Neuronal stem cell (in vitro differentiated cells): ENCODE data around the gene FAM241B.

Experiments used
- DNase-seq: peaks from one replicate; pipeline ENCODE4 v3.0.0-alpha.2; 2013; ENCODE audit warnings: low spot score
- H2AFZ ChIP-seq: one replicate; pipeline ENCODE4 v1.6.1; 2013; ENCODE audit warnings: mild to moderate bottlenecking, low read length, inconsistent platforms
- H2AK5ac ChIP-seq: 2 replicates; pipeline ENCODE4 v1.6.1; 2013; ENCODE audit warnings: low read depth, mild to moderate bottlenecking, inconsistent platforms, low read length, moderate library complexity, mixed read lengths
- H2BK120ac ChIP-seq: 2 replicates; pipeline ENCODE4 v1.6.1; 2013; ENCODE audit warnings: low read depth, mild to moderate bottlenecking, inconsistent platforms, low read length, moderate library complexity, mixed read lengths
- H2BK12ac ChIP-seq: one replicate; pipeline ENCODE4 v1.6.1; 2013; ENCODE audit warnings: low read length, inconsistent platforms
- H2BK15ac ChIP-seq: 2 replicates; pipeline ENCODE4 v1.6.1; 2013; ENCODE audit warnings: mild to moderate bottlenecking, low read length, inconsistent platforms, mixed read lengths
- H2BK5ac ChIP-seq: one replicate; pipeline ENCODE4 v1.6.1; 2013; ENCODE audit warnings: inconsistent platforms, mild to moderate bottlenecking, low read length, moderate library complexity
- H3K14ac ChIP-seq: one replicate; pipeline ENCODE4 v1.6.1; 2013; ENCODE audit warnings: low read length, inconsistent platforms
- H3K18ac ChIP-seq: 2 replicates; pipeline ENCODE4 v1.6.1; 2013; ENCODE audit warnings: low read length, inconsistent platforms
- H3K23ac ChIP-seq: 2 replicates; pipeline ENCODE4 v1.6.1; 2013; ENCODE audit warnings: low read depth, mild to moderate bottlenecking, mixed read lengths, low read length, inconsistent platforms; ENCODE audit not compliant: poor library complexity
- H3K27ac ChIP-seq: replicated peaks from 3 replicates; pipeline ENCODE4 v1.5.1; 2013; ENCODE audit warnings: low read length, inconsistent platforms
- H3K27me3 ChIP-seq, 3 experiments: 2 replicates each; pipeline ENCODE4 v1.6.1; 2013; ENCODE audit warnings: low read length in 3 of 3, mild to moderate bottlenecking in 2 of 3, inconsistent platforms in 1 of 3, low read depth in 1 of 3, mixed read lengths in 1 of 3, moderate library complexity in 1 of 3; ENCODE audit not compliant: control insufficient read depth in 3 of 3, insufficient read depth in 3 of 3
- H3K36me3 ChIP-seq, 2 donors: replicated peaks in 1 of 2; 2 replicates each; pipeline ENCODE4 v1.6.1; 2013; ENCODE audit warnings: low read length in 2 of 2; ENCODE audit not compliant: control insufficient read depth in 2 of 2, insufficient read depth in 2 of 2
- H3K4ac ChIP-seq: 2 replicates; pipeline ENCODE4 v1.6.1; 2013; ENCODE audit warnings: inconsistent platforms, mild to moderate bottlenecking, low read length, moderate library complexity
- H3K4me1 ChIP-seq, 2 donors: 1 replicate in 1 of 2; 2 replicates in 1 of 2; pipeline ENCODE4 v1.6.1; 2013; ENCODE audit warnings: low read length in 2 of 2, low read depth in 1 of 2; ENCODE audit not compliant: control insufficient read depth in 2 of 2, insufficient read depth in 1 of 2
- H3K4me2 ChIP-seq: one replicate; pipeline ENCODE4 v1.6.1; 2013; ENCODE audit warnings: mild to moderate bottlenecking, low read length, inconsistent platforms; ENCODE audit not compliant: insufficient read depth, poor library complexity, severe bottlenecking
- H3K4me3 ChIP-seq, 2 donors: 2 replicates each; pipeline ENCODE4 v1.5.1; 2013; ENCODE audit warnings: low read length in 2 of 2, mild to moderate bottlenecking in 2 of 2, inconsistent platforms in 1 of 2, moderate library complexity in 1 of 2
- H3K79me1 ChIP-seq: one replicate; pipeline ENCODE4 v1.6.1; 2013; ENCODE audit warnings: low read depth, mild to moderate bottlenecking, inconsistent platforms, low read length, moderate library complexity
- H3K9ac ChIP-seq: one replicate; pipeline ENCODE4 v1.6.1; 2013; ENCODE audit warnings: mild to moderate bottlenecking, low read depth, low read length, inconsistent platforms; ENCODE audit not compliant: poor library complexity
- H3K9me3 ChIP-seq, 2 donors: replicated peaks in 1 of 2; 2 replicates each; pipeline versions ENCODE3 to v1.6.1; 2013; ENCODE audit warnings: low read length in 2 of 2, mild to moderate bottlenecking in 2 of 2, inconsistent platforms in 1 of 2, low read depth in 1 of 2, mixed read lengths in 1 of 2, moderate library complexity in 1 of 2; ENCODE audit not compliant: control insufficient read depth in 2 of 2, insufficient read depth in 1 of 2
- H4K8ac ChIP-seq: one replicate; pipeline ENCODE4 v1.6.1; 2013; ENCODE audit warnings: low read depth, mild to moderate bottlenecking, inconsistent platforms, low read length, moderate library complexity
- H4K91ac ChIP-seq: one replicate; pipeline ENCODE4 v1.6.1; 2013; ENCODE audit warnings: low read length, low read depth, mild to moderate bottlenecking, inconsistent platforms; ENCODE audit not compliant: poor library complexity
- WGBS, 2 donors: extraction: QIAGEN DNeasy Blood & Tissue Kit; methylation state at CpG; one replicate each; pipeline ENCODE4 v1.1.7; 2013; ENCODE audit warnings: missing lambda C conversion rate in 2 of 2, mixed read lengths in 1 of 2; ENCODE audit not compliant: insufficient read length in 2 of 2, insufficient replicate concordance in 1 of 2; ENCODE audit errors: extremely low coverage in 2 of 2; 5-methylcytosine and 5-hydroxymethylcytosine counted together

The FAM241B gene

DNA sequence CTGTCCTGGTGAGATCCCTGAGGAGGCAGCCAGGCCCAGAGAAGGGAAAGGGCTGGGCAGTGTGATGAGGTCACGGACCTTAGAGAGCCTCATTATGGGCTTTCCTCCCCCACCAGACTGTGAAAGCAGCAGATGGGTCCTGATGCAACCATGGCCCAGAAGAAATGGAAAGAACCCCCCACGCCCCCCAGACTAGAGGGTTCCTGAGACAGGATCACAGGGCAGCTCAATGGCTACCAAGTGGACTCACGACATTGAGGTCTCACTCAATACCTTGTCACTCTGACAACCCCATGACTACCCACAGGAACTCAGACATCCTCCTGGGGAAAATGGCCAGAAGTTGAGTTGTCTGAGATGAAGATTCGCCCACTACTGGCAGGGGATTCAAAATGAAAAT, 36.7 kb downstream of the FAM241B start:
- no CpG with 5 or more reads among the region's 4 CpGs for WGBS, 2 donors
- no peak overlapping the region for H4K8ac ChIP-seq
- H3K4me2 ChIP-seq: no peak overlapping the region
- H3K18ac ChIP-seq: peak overlapping the region; percentile 29
- no peak overlapping the region for H2AFZ ChIP-seq
- no peak overlapping the region for H2BK12ac ChIP-seq
- no peak overlapping the region for H4K91ac ChIP-seq
- H3K4me1 ChIP-seq: peaks cover 0 to 7% of the 10 kb centered on the region in 2 donors
- no peak overlapping the region for H3K4me3 ChIP-seq
- peak overlapping the region; percentile 38 for H2AK5ac ChIP-seq
- no peak overlapping the region for H2BK5ac ChIP-seq
- no peak overlapping the region for H3K23ac ChIP-seq
- no peak overlapping the region for H3K14ac ChIP-seq
- H3K4ac ChIP-seq: no peak overlapping the region
- no peaks in the 10 kb centered on the region for H3K36me3 ChIP-seq
- H2BK15ac ChIP-seq: no peak overlapping the region
- H3K9ac ChIP-seq: no peak overlapping the region
- no peak overlapping the region for H3K27ac ChIP-seq
- H3K79me1 ChIP-seq: no peaks in the 10 kb centered on the region
- peaks cover 0 to 16% (median 0%) of the 10 kb centered on the region in 3 experiments for H3K27me3 ChIP-seq
- no peak for DNase-seq
- H2BK120ac ChIP-seq: no peak overlapping the region
- H3K9me3 ChIP-seq: no peaks in the 10 kb centered on the region

DNA sequence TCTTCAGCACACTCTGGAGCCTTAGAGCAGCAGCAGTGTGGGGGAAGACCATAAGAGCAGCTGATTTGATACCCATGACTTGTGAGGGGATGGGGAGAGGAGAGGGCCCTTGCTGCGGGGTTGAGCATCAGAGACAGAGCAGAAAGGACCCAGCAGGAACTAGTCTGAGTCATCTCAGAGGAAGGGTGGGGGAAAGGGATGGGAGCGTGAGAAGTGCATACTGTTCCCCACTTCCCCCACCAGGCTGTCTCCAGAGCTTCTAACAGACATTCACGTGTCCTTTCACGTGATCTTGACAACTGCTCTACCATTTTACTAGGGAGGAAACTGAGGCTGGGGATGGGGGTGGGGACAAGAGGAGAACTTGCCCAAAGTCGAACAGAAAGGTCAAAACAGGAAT, 38.7 kb downstream of the FAM241B start:
- H3K4me1 ChIP-seq: peaks cover 0 to 7% of the 10 kb centered on the region in 2 donors
- H3K9me3 ChIP-seq: no peaks in the 10 kb centered on the region
- H3K79me1 ChIP-seq: no peaks in the 10 kb centered on the region
- no peak overlapping the region for H3K27ac ChIP-seq
- WGBS, 2 donors: no CpG with 5 or more reads among the region's 5 CpGs
- H2AK5ac ChIP-seq: no peak overlapping the region
- H4K91ac ChIP-seq: no peak overlapping the region
- H3K4me2 ChIP-seq: no peak overlapping the region
- no peak overlapping the region for H4K8ac ChIP-seq
- no peak overlapping the region for H2BK12ac ChIP-seq
- H2AFZ ChIP-seq: no peak overlapping the region
- no peak overlapping the region for H2BK120ac ChIP-seq
- DNase-seq: no peak
- H3K23ac ChIP-seq: no peak overlapping the region
- no peak overlapping the region for H3K4ac ChIP-seq
- no peak overlapping the region for H2BK5ac ChIP-seq
- H3K18ac ChIP-seq: no peak overlapping the region
- H3K36me3 ChIP-seq: no peaks in the 10 kb centered on the region
- no peak overlapping the region for H3K9ac ChIP-seq
- peaks cover 0 to 14% (median 0%) of the 10 kb centered on the region in 3 experiments for H3K27me3 ChIP-seq
- H3K14ac ChIP-seq: no peak overlapping the region
- H3K4me3 ChIP-seq: no peak overlapping the region
- no peak overlapping the region for H2BK15ac ChIP-seq

DNA sequence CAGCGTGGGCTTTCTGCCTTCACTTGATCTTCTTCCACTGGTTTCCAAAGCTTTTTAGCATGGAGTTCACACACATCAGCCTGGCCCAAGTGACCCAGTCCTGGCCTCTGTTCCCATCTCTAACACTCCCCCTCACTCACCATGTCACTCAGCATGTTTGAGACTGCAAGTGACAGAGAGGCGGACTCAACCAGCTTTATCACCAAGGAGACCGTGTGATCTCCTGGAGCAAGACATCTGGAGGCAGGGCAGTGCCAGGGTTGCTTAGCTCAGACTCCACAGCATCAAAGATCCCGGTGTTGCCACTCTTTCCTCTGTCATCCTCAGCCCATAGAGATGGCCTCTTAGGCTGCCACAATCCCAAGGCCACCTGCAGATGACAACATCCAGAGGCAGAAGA, 39.4 kb downstream of the FAM241B start:
- Histone ChIP-seq H3K27me3 (peaks cover 0 to 8% (median 0%) of the 10 kb centered on the region in 3 experiments), H2AFZ (no peak overlapping the region), H3K4ac (no peak overlapping the region), H3K18ac (no peak overlapping the region), H3K4me3 (no peak overlapping the region), H3K14ac (no peak overlapping the region), H3K4me1 (peaks cover 0 to 7% of the 10 kb centered on the region in 2 donors), H3K36me3 (no peaks in the 10 kb centered on the region), H3K4me2 (no peak overlapping the region), H3K79me1 (no peaks in the 10 kb centered on the region), H4K91ac (no peak overlapping the region), H3K9ac (no peak overlapping the region), H3K23ac (no peak overlapping the region), H2BK12ac (no peak overlapping the region), H3K27ac (no peak overlapping the region), H2BK120ac (no peak overlapping the region), H2AK5ac (no peak overlapping the region), H2BK15ac (no peak overlapping the region), H2BK5ac (no peak overlapping the region), H4K8ac (no peak overlapping the region), H3K9me3 (no peaks in the 10 kb centered on the region)
- no CpG with 5 or more reads among the region's 4 CpGs for whole genome bisulfite sequencing, 2 donors
- no peak for DNase-seq

DNA sequence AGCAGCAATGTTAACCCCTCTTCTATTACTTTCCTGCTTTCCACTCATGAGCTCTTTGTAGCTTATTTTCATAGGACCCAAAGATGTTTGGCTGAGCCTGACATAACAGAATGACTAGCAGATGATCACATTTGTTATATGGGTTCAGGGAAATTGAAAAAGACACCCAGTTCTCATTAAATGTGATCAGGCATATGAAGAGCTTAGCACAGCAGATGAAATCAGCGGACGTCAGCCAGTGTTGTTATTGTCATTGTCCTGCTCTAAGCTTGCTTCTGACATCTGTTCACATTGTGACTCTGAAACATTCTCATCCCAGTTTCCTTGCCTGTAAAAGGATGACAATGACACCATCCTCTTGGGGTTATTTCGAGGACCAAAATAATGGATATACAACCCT, 43.5 kb downstream of the FAM241B start:
- H3K23ac ChIP-seq: no peak overlapping the region
- peaks cover 0 to 8% of the 10 kb centered on the region in 2 donors for H3K4me1 ChIP-seq
- no peaks in the 10 kb centered on the region for H3K9me3 ChIP-seq
- no peak overlapping the region for H2AFZ ChIP-seq
- H3K9ac ChIP-seq: no peak overlapping the region
- H3K4ac ChIP-seq: no peak overlapping the region
- H4K91ac ChIP-seq: no peak overlapping the region
- no peak overlapping the region for H2BK5ac ChIP-seq
- H3K18ac ChIP-seq: no peak overlapping the region
- no peaks in the 10 kb centered on the region for H3K36me3 ChIP-seq
- no peak overlapping the region for H3K14ac ChIP-seq
- H2BK12ac ChIP-seq: no peak overlapping the region
- H4K8ac ChIP-seq: no peak overlapping the region
- no peak overlapping the region for H3K4me3 ChIP-seq
- no peak overlapping the region for H2AK5ac ChIP-seq
- no peaks in the 10 kb centered on the region for H3K79me1 ChIP-seq
- no peak overlapping the region for H2BK15ac ChIP-seq
- WGBS, 2 donors: no CpG with 5 or more reads among the region's 3 CpGs
- no peak for DNase-seq
- no peak overlapping the region for H2BK120ac ChIP-seq
- H3K27ac ChIP-seq: no peak overlapping the region
- no peak overlapping the region for H3K4me2 ChIP-seq
- H3K27me3 ChIP-seq: peaks cover 0 to 25% (median 2%) of the 10 kb centered on the region in 3 experiments
